Astrocyte of the hippocampus (primary cell): ENCODE data around the gene TRIM29.

ENCODE experiments used
- DNase-seq: peaks from one replicate; pipeline ENCODE4 v3.0.0; 2011; ENCODE audit warnings: low read depth, low spot score

Gene TRIM29

GRCh38 chr11:120139316-120140069 is 1.6 kb upstream of the TRIM29 start:
- no peak for DNase-seq

- no peak for DNase-seq
These were observed 714 bp downstream of the TRIM29 start for GRCh38 chr11:120137187-120137610.

GRCh38 chr11:120136356-120136755 is 1.6 kb downstream of the TRIM29 start:
- no peak for DNase-seq

GRCh38 chr11:120135838-120136237 is 2.1 kb downstream of the TRIM29 start:
- no peak for DNase-seq

GRCh38 chr11:120134931-120135228 is 3.0 kb downstream of the TRIM29 start:
- no peak for DNase-seq

- no peak for DNase-seq
These were observed 3.6 kb downstream of the TRIM29 start for GRCh38 chr11:120134106-120134930.

- no peak for DNase-seq
These were observed 4.5 kb downstream of the TRIM29 start for GRCh38 chr11:120133216-120134105.

- DNase-seq = no peak
These were observed 5.2 kb downstream of the TRIM29 start for GRCh38 chr11:120132645-120133185.

- DNase-seq = no peak
These were observed 5.8 kb downstream of the TRIM29 start for GRCh38 chr11:120131941-120132644.

- DNase-seq = no peak
These were observed 6.7 kb downstream of the TRIM29 start for GRCh38 chr11:120130991-120131760.

GRCh38 chr11:120130176-120130980 is 7.5 kb downstream of the TRIM29 start:
- no peak for DNase-seq

- no peak for DNase-seq
These were observed 8.3 kb downstream of the TRIM29 start for GRCh38 chr11:120129570-120129969.

GRCh38 chr11:120128392-120129119 is 9.4 kb downstream of the TRIM29 start:
- DNase-seq = peak; percentile 42

- no peak for DNase-seq
These were observed 10.7 kb downstream of the TRIM29 start for GRCh38 chr11:120127236-120127635.

GRCh38 chr11:120126620-120127019 is 11.3 kb downstream of the TRIM29 start:
- DNase-seq = no peak

GRCh38 chr11:120125509-120125908 is 12.4 kb downstream of the TRIM29 start:
- DNase-seq = no peak

- no peak for DNase-seq
These were observed 12.9 kb downstream of the TRIM29 start for GRCh38 chr11:120125024-120125423.

- DNase-seq = no peak
These were observed 13.6 kb downstream of the TRIM29 start for GRCh38 chr11:120124355-120124754.

- DNase-seq = no peak
These were observed 14.0 kb downstream of the TRIM29 start for GRCh38 chr11:120123946-120124345.
